Motor neuron (in vitro differentiated cells): ENCODE measurements around the gene KRT16. TPM values are rescaled to one million over a fixed set of nuclear protein-coding genes. Genes with fewer than 3 reads are reported as not detected.
"Not testable (repeated sequence)": the region's sequence is repeated elsewhere in the genome, so short reads cannot be mapped to it uniquely, and the experiment has no call there.

Source experiments
- ATAC-seq, 8 experiments: fragments of 200-7000 bp; cut with Tn5 transposase; replicated peaks in 6 of 8; 2 replicates each; pipeline ENCODE4 v1.8.0; 2021; ENCODE audit warnings: mild to moderate bottlenecking in 8 of 8, moderate library complexity in 8 of 8
- H3K27ac ChIP-seq, 2 donors: fragments of 250-450 bp; sonication (Bioruptor Pico); 2 replicates each; pipeline ENCODE4 v1.9.0; 2021; ENCODE audit warnings: antibody characterized with exemption in 2 of 2, mild to moderate bottlenecking in 2 of 2, moderate library complexity in 1 of 2
- H3K4me1 ChIP-seq, 2 donors: fragments of 250-450 bp; sonication (Bioruptor Pico); replicated peaks in 1 of 2; 2 replicates each; pipeline ENCODE4 v1.6.1; 2021; ENCODE audit warnings: antibody characterized with exemption in 2 of 2, mild to moderate bottlenecking in 2 of 2, moderate library complexity in 1 of 2
- H3K4me3 ChIP-seq, 5 donors: fragments of 250-450 bp; sonication (Bioruptor Pico); 2 replicates each; pipeline ENCODE4 v1.9.0; 2021; ENCODE audit warnings: antibody characterized with exemption in 5 of 5, mild to moderate bottlenecking in 5 of 5, moderate library complexity in 4 of 5
- WGBS, 10 experiments: fragments of 450-650 bp; shearing (Covaris generic); methylation state at CpG; one replicate each; pipeline ENCODE4 v1.0.0; 2022; 5-methylcytosine and 5-hydroxymethylcytosine counted together
- in situ Hi-C, 9 experiments: fragments of 400-800 bp; cut with MboI; loops; one replicate each; pipeline ENCODE4 v1.15.0; 2021; ENCODE audit warnings: low sequenced_read_pairs in 9 of 9, low pct_unique_long_range_greater_than_20kb in 2 of 9; ENCODE audit not compliant: unreplicated experiment in 9 of 9
- total RNA-seq, 8 experiments: library from RNA; unstranded; fragments of 300-600 nt; gene quantifications; 2 replicates each; pipeline versions ENCODE4 v1.2.3 to v1.2.4, GENCODE V29; 2022

KRT16 gene
- total RNA-seq, 8 experiments from 2014 or later: 1.0 to 26.9 (median 4.5) TPM; not detected in 4

GRCh38 chr17:41631025-41631897, 18.7 kb upstream of the KRT16 start:
- Histone ChIP-seq H3K27ac (no peak overlapping the region), H3K4me3 (no peak overlapping the region), H3K4me1 (peaks cover 0 to 7% of the 10 kb centered on the region in 2 donors)
- no peak for ATAC-seq
- in situ Hi-C loops: no loop called here
- 64 to 100% (median 100%) methylated on average over 1 to 4 of the region's 8 CpGs; no CpG with 5 or more reads in 3 of the 10 experiments for WGBS, 10 experiments

- peaks cover 0 to 7% of the 10 kb centered on the region in 2 donors for H3K4me1 ChIP-seq
- no peak overlapping the region for H3K27ac ChIP-seq
- WGBS, 10 experiments: 20 to 80% (median 67%) methylated on average over 1 to 5 of the region's 13 CpGs; no CpG with 5 or more reads in 1 of the 10 experiments
These were observed 17.5 kb upstream of the KRT16 start for GRCh38 chr17:41629826-41630670.

GRCh38 chr17:41629316-41629715, 16.7 kb upstream of the KRT16 start:
- ATAC-seq: no peak
- in situ Hi-C loops: no loop called here
- 90% methylated on average over 2 of the region's 10 CpGs; no CpG with 5 or more reads in 9 of the 10 experiments for WGBS, 10 experiments
- H3K4me1 ChIP-seq: peaks cover 0 to 7% of the 10 kb centered on the region in 2 donors
- no peak overlapping the region for H3K27ac ChIP-seq
- no peak overlapping the region for H3K4me3 ChIP-seq

More at GRCh38 chr17:41629826-41630670, 17.5 kb upstream of the KRT16 start:
- in situ Hi-C loops: no loop called here
- no peak for ATAC-seq
- H3K4me3 ChIP-seq: no peak overlapping the region

- H3K4me1 ChIP-seq, H3K27ac ChIP-seq, in situ Hi-C loops, ATAC-seq, H3K4me3 ChIP-seq: not testable (repeated sequence)
- 29 to 100% (median 87%) methylated on average over 1 to 4 of the region's 11 CpGs; no CpG with 5 or more reads in 5 of the 10 experiments for WGBS, 10 experiments
These were observed 16.2 kb upstream of the KRT16 start for GRCh38 chr17:41628621-41629255.

GRCh38 chr17:41628073-41628370, 15.5 kb upstream of the KRT16 start:
- 100% methylated on average over 1 of the region's 1 CpG; no CpG with 5 or more reads in 9 of the 10 experiments for WGBS, 10 experiments

GRCh38 chr17:41627316-41628072, 14.9 kb upstream of the KRT16 start:
- Histone ChIP-seq H3K4me3 (no peak overlapping the region), H3K4me1 (peaks cover 0 to 7% of the 10 kb centered on the region in 2 donors), H3K27ac (no peak overlapping the region)
- in situ Hi-C loops: no loop called here
- no peak for ATAC-seq
- WGBS, 10 experiments: 40 to 92% (median 86%) methylated on average over 1 to 11 of the region's 23 CpGs; no CpG with 5 or more reads in 4 of the 10 experiments

More at GRCh38 chr17:41628073-41628370, 15.5 kb upstream of the KRT16 start:
- H3K4me1 ChIP-seq, in situ Hi-C loops, H3K27ac ChIP-seq, H3K4me3 ChIP-seq, ATAC-seq: not testable (repeated sequence)

GRCh38 chr17:41626914-41627295, 14.3 kb upstream of the KRT16 start:
- H3K27ac ChIP-seq, H3K4me3 ChIP-seq, ATAC-seq, H3K4me1 ChIP-seq, in situ Hi-C loops: not testable (repeated sequence)
- 50 to 87% (median 80%) methylated on average over 1 to 5 of the region's 5 CpGs; no CpG with 5 or more reads in 5 of the 10 experiments for WGBS, 10 experiments

GRCh38 chr17:41626028-41626913, 13.7 kb upstream of the KRT16 start:
- H3K27ac ChIP-seq, in situ Hi-C loops, ATAC-seq, H3K4me1 ChIP-seq, H3K4me3 ChIP-seq: not testable (repeated sequence)
- 17 to 100% (median 92%) methylated on average over 1 to 6 of the region's 17 CpGs; no CpG with 5 or more reads in 5 of the 10 experiments for WGBS, 10 experiments

GRCh38 chr17:41625602-41626001, 13.0 kb upstream of the KRT16 start:
- WGBS, 10 experiments: 0% methylated on average over 1 of the region's 16 CpGs; no CpG with 5 or more reads in 9 of the 10 experiments
- in situ Hi-C loops: no loop called here
- H3K4me1 ChIP-seq: peaks cover 0 to 7% of the 10 kb centered on the region in 2 donors
- H3K27ac ChIP-seq: no peak overlapping the region
- no peak overlapping the region for H3K4me3 ChIP-seq
- ATAC-seq: no peak

GRCh38 chr17:41624208-41625101, 11.9 kb upstream of the KRT16 start, which contains the start of gene KRT17:
Gene KRT17, minus strand, starts transcription at chr17:41624575. Its CDS starts 66 bp downstream, at chr17:41624509.
- H3K4me3 ChIP-seq: no peak within 1 kb of the TSS
- peaks cover 0 to 5% of the 10 kb centered on the region in 2 donors for H3K4me1 ChIP-seq
- in situ Hi-C loops: no loop called here
- WGBS, 10 experiments: 90 to 100% (median 100%) methylated on average over 1 to 2 of the region's 33 CpGs; no CpG with 5 or more reads in 6 of the 10 experiments
- H3K27ac ChIP-seq: no peak within 1 kb of the TSS
- ATAC-seq: peak in 2 of 8 experiments; percentile 61 to 72
